ENCODE results near the gene GPR132. TPM values are rescaled to one million over a fixed set of nuclear protein-coding genes. Genes with fewer than 3 reads are reported as not detected.

The GPR132 gene
- total and polyA plus RNA-seq, 2 of the 8 experiments (the other 6 are each of a cell fraction or from before 2014, with no cell fraction given), result 0.11 TPM; not detected in 1

GRCh38 chr14:105086833-105087307, 21.6 kb upstream of the GPR132 start:
- H3K79me2 ChIP-seq (ENCODE audit: control insufficient read depth in 1 of 2, insufficient read depth in 2 of 2, low read length in 2 of 2), result no peaks in the 10 kb centered on the region
- H4K91ac ChIP-seq (replicated peaks; ENCODE audit: insufficient read length, low read length), result no peak overlapping the region
- no peak overlapping the region for H3K14ac ChIP-seq (ENCODE audit: insufficient read length)
- H4K20me1 ChIP-seq (replicated peaks in 1 of 2; ENCODE audit: control insufficient read depth in 1 of 2, insufficient read depth in 2 of 2, low read length in 2 of 2), result peaks cover 5 to 6% of the 10 kb centered on the region in 2 experiments
- H2BK120ac ChIP-seq (replicated peaks; ENCODE audit: low read depth, low read length), result peak overlapping the region; percentile 78
- H3K4me2 ChIP-seq (ENCODE audit: insufficient read depth in 1 of 2, low read depth in 2 of 2, low read length in 2 of 2), result peak overlapping the region; percentile 72 to 94
- no peak overlapping the region; the same call in 1 of the 2 replicates for H2BK5ac ChIP-seq (ENCODE audit: low read depth, low read length)
- H2AFZ ChIP-seq (ENCODE audit: low read length), result no peak overlapping the region
- no peak overlapping the region for H3K9ac ChIP-seq (replicated peaks in 1 of 4; ENCODE audit: extremely low read depth in 1 of 4, low read depth in 3 of 4, low read length in 3 of 4)
- no peak overlapping the region for H3K23ac ChIP-seq (ENCODE audit: insufficient read length)
- peaks cover 0 to 10% (median 5%) of the 10 kb centered on the region in 4 experiments; a peak in 3 of 7 replicates for H3K4me1 ChIP-seq (replicated peaks in 1 of 4; ENCODE audit: control insufficient read depth in 3 of 4, insufficient read depth in 4 of 4, low read length in 3 of 4)
- WGBS, 2 experiments (ENCODE audit: extremely low coverage in 1 of 2, insufficient coverage in 1 of 2, insufficient read length in 1 of 2, insufficient replicate concordance in 2 of 2, low coverage in 1 of 2, low lambda C conversion rate in 2 of 2, missing lambda C conversion rate in 1 of 2), result 4% methylated on average over 34 of the region's 45 CpGs; no CpG with 5 or more reads in 1 of the 2 experiments
- no peaks in the 10 kb centered on the region for H3K9me3 ChIP-seq (ENCODE audit: insufficient read depth in 2 of 2, low read depth in 1 of 2, low read length in 1 of 2)
- no peaks in the 10 kb centered on the region for H3K36me3 ChIP-seq (ENCODE audit: control insufficient read depth in 2 of 4, insufficient read depth in 4 of 4, low read length in 3 of 4)
- H2BK12ac ChIP-seq (ENCODE audit: low read depth, low read length), result no peak overlapping the region
- H3K56ac ChIP-seq (replicated peaks; ENCODE audit: insufficient read length, low read depth, low read length), result no peak overlapping the region
- peak overlapping the region; percentile 81; the same call in 1 of the 2 replicates for H2BK15ac ChIP-seq (ENCODE audit: low read length)
- no peak for FAIRE-seq
- H4K8ac ChIP-seq (ENCODE audit: extremely low read depth, insufficient read depth, low read length), result peak overlapping the region; percentile 83; the same call in 1 of the 2 replicates
- H4K5ac ChIP-seq (ENCODE audit: insufficient read length, low read depth, low read length), result peak overlapping the region; percentile 10
- no peak overlapping the region for H2BK20ac ChIP-seq (ENCODE audit: low read length)
- H2AK5ac ChIP-seq (ENCODE audit: low read depth, low read length), result no peak overlapping the region
- H3K27me3 ChIP-seq (replicated peaks in 1 of 4; ENCODE audit: control insufficient read depth in 3 of 4, extremely low read depth in 1 of 4, insufficient read depth in 3 of 4, low read length in 3 of 4), result peaks cover 12 to 44% (median 34%) of the 10 kb centered on the region in 4 experiments
- no peak overlapping the region for H3K4ac ChIP-seq (replicated peaks; ENCODE audit: insufficient read length, low read depth, low read length)
- DNase-seq (ENCODE audit: low read depth in 1 of 2, low spot score in 2 of 2), result peak; percentile 56 to 89
- ChIA-PET CTCF (ENCODE audit: partially characterized antibody) (interaction anchor here (0.7 to 4.6 kb wide), 20 partner anchors 9 to 384 kb away, joined by 3 to 25 read pairs (median 4); partner anchors contain the start of genes JAG2 and NUDT14), POLR2A (ENCODE audit: partially characterized antibody) (interaction anchor here (0.6 to 1.7 kb wide), 2 partner anchors 12 to 410 kb away, joined by 3 to 9 read pairs; no protein-coding TSS in a partner anchor)
- peaks cover 26% of the 10 kb centered on the region; the same call in 1 of the 2 replicates for H3K23me2 ChIP-seq (ENCODE audit: low read depth, low read length)
- H3K79me1 ChIP-seq (ENCODE audit: low read depth, low read length), result no peaks in the 10 kb centered on the region
- peak overlapping the region; percentile 48; the same call in 1 of the 2 replicates for H3K18ac ChIP-seq (ENCODE audit: extremely low read depth, low read length)
- H3K4me3 ChIP-seq (ENCODE audit: extremely low read depth in 1 of 4, insufficient read depth in 2 of 4, low read depth in 3 of 4, low read length in 4 of 4), result peak overlapping the region; percentile 36 to 72 (median 50)
- no peak overlapping the region for H3K27ac ChIP-seq (ENCODE audit: low read depth, low read length)
- peak; percentile 25; the same call in 1 of the 2 replicates for TF ChIP-seq EGR1 (IDR thresholded peaks at IDR 0.05; ENCODE audit: borderline replicate concordance, low read depth, low read length)
- no peak for TF ChIP-seq SIX5 (IDR thresholded peaks at IDR 0.05; ENCODE audit: low read depth, low read length)
- TF ChIP-seq, protein P1, sequence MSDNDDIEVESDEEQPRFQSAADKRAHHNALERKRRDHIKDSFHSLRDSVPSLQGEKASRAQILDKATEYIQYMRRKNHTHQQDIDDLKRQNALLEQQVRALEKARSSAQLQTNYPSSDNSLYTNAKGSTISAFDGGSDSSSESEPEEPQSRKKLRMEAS (IDR thresholded peaks at IDR 0.05), result peak; percentile 29; the same call in 1 of the 2 replicates
- no peak for TF ChIP-seq JUND (IDR thresholded peaks at IDR 0.05; ENCODE audit: low read length)
- TF ChIP-seq SRF (IDR thresholded peaks at IDR 0.05; ENCODE audit: low read depth, low read length), result 0 out of 2 replicates have a peak, but pooled peaks have one; percentile 3
- TF ChIP-seq KDM1A (IDR thresholded peaks at IDR 0.05; ENCODE audit: borderline replicate concordance, low read length), result peak; percentile 60
- no peak for TF ChIP-seq ASH2L (IDR thresholded peaks at IDR 0.05; ENCODE audit: low read length)
- 0 out of 4 replicates have a peak, but pooled peaks of 1 of the 2 experiments have one; percentile 40 for TF ChIP-seq HDAC2 (IDR thresholded peaks at IDR 0.05; ENCODE audit: borderline replicate concordance in 1 of 2, low read depth in 2 of 2, low read length in 2 of 2)
- TF ChIP-seq RAD21 (IDR thresholded peaks at IDR 0.05 in 1 of 2, conservative IDR thresholded peaks at IDR 0.05 in 1 of 2; ENCODE audit: low read depth in 2 of 2, low read length in 2 of 2), result peak; percentile 72 to 82
- TF ChIP-seq TCF12 (IDR thresholded peaks at IDR 0.05; ENCODE audit: low read depth, low read length), result no peak

All from H1 (cell line).